Dedifferentiated amniotic fluid mesenchymal stem cell (primary cell): ENCODE data around the gene WNK4.

Experiments used
- DNase-seq: peaks from one replicate; pipeline ENCODE4 v3.0.0-alpha.2; 2016; ENCODE audit errors: extremely low spot score

Gene WNK4

GRCh38 chr17:42797067-42798007 is 16.9 kb downstream of the WNK4 start:
- no peak for DNase-seq

- DNase-seq = no peak
These were observed 17.6 kb downstream of the WNK4 start for GRCh38 chr17:42798011-42798382.

- DNase-seq = peak; percentile 78
These were observed 18.3 kb downstream of the WNK4 start, which contains the start of the genes CNTD1 and COA3 for GRCh38 chr17:42798383-42799380. Gene CNTD1, plus strand, starts transcription at chr17:42798861. Its CDS starts 207 bp downstream, at chr17:42799068. Gene COA3, minus strand, starts transcription at chr17:42798704. Its CDS starts 23 bp downstream, at chr17:42798681.

- no peak for DNase-seq
These were observed 22.9 kb downstream of the WNK4 start for GRCh38 chr17:42803074-42803883.

GRCh38 chr17:42804918-42805367 is 24.5 kb downstream of the WNK4 start:
- DNase-seq = no peak

GRCh38 chr17:42806249-42806648 is 25.8 kb downstream of the WNK4 start:
- no peak for DNase-seq

- no peak for DNase-seq
These were observed 28.8 kb downstream of the WNK4 start for GRCh38 chr17:42809250-42809649.

GRCh38 chr17:42814633-42815399 is 34.4 kb downstream of the WNK4 start:
- DNase-seq = no peak

- DNase-seq = no peak
These were observed 37.5 kb downstream of the WNK4 start for GRCh38 chr17:42817866-42818265.

GRCh38 chr17:42818379-42818778 is 38.0 kb downstream of the WNK4 start:
- DNase-seq = no peak

GRCh38 chr17:42819939-42820535 is 39.6 kb downstream of the WNK4 start:
- peak; percentile 61 for DNase-seq

GRCh38 chr17:42821176-42821575 is 40.8 kb downstream of the WNK4 start:
- DNase-seq = no peak

GRCh38 chr17:42827472-42827871 is 47.1 kb downstream of the WNK4 start:
- DNase-seq = no peak

- no peak for DNase-seq
These were observed 50.6 kb downstream of the WNK4 start for GRCh38 chr17:42830971-42831370.

- DNase-seq = no peak
These were observed 52.0 kb downstream of the WNK4 start for GRCh38 chr17:42832213-42832933.

- DNase-seq = peak; percentile 88
These were observed 52.7 kb downstream of the WNK4 start, which contains the start of gene PSME3 for GRCh38 chr17:42832934-42833766. Gene PSME3, plus strand, starts transcription at chr17:42833397. Its CDS starts 235 bp downstream, at chr17:42833632.

- DNase-seq = no peak
These were observed 53.5 kb downstream of the WNK4 start for GRCh38 chr17:42833767-42834422.

GRCh38 chr17:42835732-42836131 is 55.3 kb downstream of the WNK4 start:
- DNase-seq = no peak
